Measurements from ENCODE around the gene TRIO. TPM values are rescaled to one million over a fixed set of nuclear protein-coding genes. Genes with fewer than 3 reads are reported as not detected.

TRIO gene
- total RNA-seq, 1 experiment from 2014 or later, result 88.8 TPM

- ATAC-seq, result no peak; the same call in 1 of the 2 replicates
- H3K9me3 Mint-ChIP-seq, result no peaks in the 10 kb centered on the region
- H3K27ac Mint-ChIP-seq, result peak overlapping the region; percentile 80
- no peaks in the 10 kb centered on the region for H3K36me3 Mint-ChIP-seq
- ChIA-PET CTCF (interaction anchor here (0.5 to 5.9 kb wide), 16 partner anchors 10 to 215 kb away, joined by 3 to 45 read pairs (median 3); no protein-coding TSS in a partner anchor), POLR2A (interaction anchor here (1.0 kb wide), 2 partner anchors 11 to 108 kb away, joined by 3 read pairs; no protein-coding TSS in a partner anchor)
- TF ChIP-seq TP53 (CRISPR knock-in tag; IDR thresholded peaks at IDR 0.05), result no peak
- TF ChIP-seq CTCF (IDR thresholded peaks at IDR 0.05), result no peak
- no peak for TF ChIP-seq CDX4 (CRISPR knock-in tag; IDR thresholded peaks at IDR 0.05; ENCODE audit: borderline replicate concordance)
- TF ChIP-seq ATF1 (CRISPR knock-in tag; IDR thresholded peaks at IDR 0.05), result no peak
- TF ChIP-seq AR (CRISPR knock-in tag; IDR thresholded peaks at IDR 0.05), result no peak
- no peak for TF ChIP-seq NFATC4 (CRISPR knock-in tag; IDR thresholded peaks at IDR 0.05)
- TF ChIP-seq MLX (CRISPR knock-in tag; IDR thresholded peaks at IDR 0.05), result no peak
- TF ChIP-seq ZSCAN18 (CRISPR knock-in tag; IDR thresholded peaks at IDR 0.05), result no peak
- peaks cover 8% of the 10 kb centered on the region; the same call in 1 of the 2 replicates for H3K27me3 Mint-ChIP-seq (ENCODE audit: low read depth)
- peak overlapping the region; percentile 81 for H3K4me3 Mint-ChIP-seq
- H3K4me1 Mint-ChIP-seq, result peaks cover 35% of the 10 kb centered on the region
- no peak for DNase-seq (ENCODE audit: low spot score)
Measured at GRCh38 chr5:14142202-14142826, 828 bp upstream of the TRIO start.

- POLR2A ChIA-PET, result interaction anchor here (0.6 to 1.0 kb wide), 3 partner anchors 10 to 107 kb away, joined by 3 read pairs; no protein-coding TSS in a partner anchor
- TF ChIP-seq EMX1 (CRISPR knock-in tag; IDR thresholded peaks at IDR 0.05) (no peak), USF1 (CRISPR knock-in tag; IDR thresholded peaks at IDR 0.05) (no peak), TEAD4 (CRISPR knock-in tag; IDR thresholded peaks at IDR 0.05) (no peak), JAZF1 (CRISPR knock-in tag; IDR thresholded peaks at IDR 0.05) (no peak), CTCF (IDR thresholded peaks at IDR 0.05) (no peak), ZSCAN18 (CRISPR knock-in tag; IDR thresholded peaks at IDR 0.05) (no peak), RELA (CRISPR knock-in tag; IDR thresholded peaks at IDR 0.05; ENCODE audit: borderline replicate concordance) (no peak), ESRRA (CRISPR knock-in tag; IDR thresholded peaks at IDR 0.05; ENCODE audit: borderline replicate concordance) (no peak), FOXP1 (CRISPR knock-in tag; IDR thresholded peaks at IDR 0.05; ENCODE audit: borderline replicate concordance) (no peak), IRF2 (CRISPR knock-in tag; IDR thresholded peaks at IDR 0.05; ENCODE audit: borderline replicate concordance, low read depth) (no peak), E2F4 (CRISPR knock-in tag; IDR thresholded peaks at IDR 0.05; ENCODE audit: borderline replicate concordance, low read depth) (no peak), CDX4 (CRISPR knock-in tag; IDR thresholded peaks at IDR 0.05; ENCODE audit: borderline replicate concordance) (no peak), PRRX2 (CRISPR knock-in tag; IDR thresholded peaks at IDR 0.05) (no peak), GRHL2 (CRISPR knock-in tag; IDR thresholded peaks at IDR 0.05; ENCODE audit: insufficient replicate concordance, severe bottlenecking) (no peak)
Measured at GRCh38 chr5:14143546-14143840, 351 bp downstream of the TRIO start.

More at GRCh38 chr5:14143546-14143840, 351 bp downstream of the TRIO start:
- Mint-ChIP-seq H3K4me1 (peaks cover 47% of the 10 kb centered on the region), H3K27me3 (ENCODE audit: low read depth) (peaks cover 8% of the 10 kb centered on the region; the same call in 1 of the 2 replicates), H3K9me3 (no peaks in the 10 kb centered on the region), H3K27ac (no peak overlapping the region), H3K4me3 (no peak overlapping the region), H3K36me3 (no peaks in the 10 kb centered on the region)
- DNase-seq (ENCODE audit: low spot score) (no peak), ATAC-seq (no peak)
- CTCF ChIA-PET, result interaction anchor here (0.6 to 5.9 kb wide), 13 partner anchors 9 to 208 kb away, joined by 3 to 45 read pairs (median 3); no protein-coding TSS in a partner anchor
